HPDE6-E6E7 (cell line): Measurements from ENCODE around the gene SLC15A3.

Experiments used
- DNase-seq: peaks from one replicate; pipeline ENCODE4 v3.0.0; 2011; ENCODE audit warnings: missing footprints; ENCODE audit errors: extremely low spot score

The SLC15A3 gene

GRCh38 chr11:60889869-60890311 lies 62.1 kb downstream of the SLC15A3 start:
- no peak for DNase-seq

DNA sequence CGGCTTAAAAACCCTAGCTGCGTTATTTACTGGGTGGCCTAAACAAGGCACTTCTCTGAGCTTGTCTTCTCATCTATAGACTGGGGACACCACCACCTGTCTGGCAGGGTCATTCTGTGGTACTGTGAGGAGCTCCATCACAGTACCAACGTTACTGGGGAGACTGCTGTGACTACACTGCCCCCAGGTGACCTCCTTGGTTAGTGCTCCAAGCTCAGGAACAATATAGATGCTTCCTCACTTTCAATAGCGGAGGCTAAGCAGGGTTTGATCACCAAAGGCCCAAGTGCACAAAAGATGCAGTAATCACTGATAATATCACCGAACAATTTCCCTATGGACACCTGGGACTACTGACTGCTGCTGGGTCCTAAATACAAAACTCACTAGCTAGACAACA lies 64.4 kb downstream of the SLC15A3 start:
- DNase-seq = peak; percentile 16
